ENCODE data around the gene TKT. TPM values are rescaled to one million over a fixed set of nuclear protein-coding genes. Genes with fewer than 3 reads are reported as not detected.
A peak's percentile ranks its signal among the peaks of the same experiment; 100 is the strongest.

TKT gene
- total and polyA plus RNA-seq, 2 of the 4 experiments (the other 2 are of a cell fraction) = 280 to 349 TPM

DNA sequence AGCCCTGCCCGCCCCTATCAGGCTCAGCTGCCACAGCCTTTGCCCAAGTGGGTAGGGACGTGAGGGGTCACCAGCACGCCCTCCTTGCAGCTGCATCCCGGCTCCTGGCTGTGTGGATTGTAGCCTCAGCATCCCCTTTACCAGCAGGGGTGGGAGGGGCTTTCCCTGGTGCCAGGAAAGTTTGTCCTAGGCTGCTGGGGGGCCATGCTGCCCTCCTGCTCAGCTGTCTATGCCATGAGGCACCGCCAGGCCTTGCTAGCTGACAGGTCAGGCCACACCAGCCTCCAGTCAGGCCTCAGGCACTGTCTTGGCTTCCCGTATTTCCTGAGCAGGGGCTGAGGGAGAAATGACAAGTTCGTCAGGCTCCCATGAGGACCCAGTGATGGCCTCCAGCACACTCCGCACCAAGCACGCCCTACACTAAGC lies 32.3 kb downstream of the TKT start:
- H3K36me3 ChIP-seq (ENCODE audit: control insufficient read depth, insufficient read depth, low read length) = peaks cover 61% of the 10 kb centered on the region
- no peak overlapping the region for H2BK120ac ChIP-seq (ENCODE audit: low read depth, low read length)
- no peak overlapping the region for H2BK15ac ChIP-seq (ENCODE audit: low read depth, low read length)
- no peak overlapping the region for H4K91ac ChIP-seq (ENCODE audit: insufficient read depth, low read depth, low read length)
- ChIA-PET POLR2A (ENCODE audit: unreplicated experiment) (no interaction called here), CTCF (no interaction called here)
- no peak overlapping the region for H3K9ac ChIP-seq (ENCODE audit: low read depth, low read length)
- H3K9me3 ChIP-seq (ENCODE audit: control insufficient read depth, insufficient read depth, low read length) = no peaks in the 10 kb centered on the region
- H4K8ac ChIP-seq (ENCODE audit: low read depth in 2 of 2, low read length in 2 of 2) = no peak overlapping the region
- no peak overlapping the region for H3K56ac ChIP-seq (ENCODE audit: extremely low read depth, insufficient read depth, low read length)
- H2AK5ac ChIP-seq (ENCODE audit: low read depth, low read length) = no peak overlapping the region
- no peak overlapping the region for H3K4ac ChIP-seq (ENCODE audit: low read depth, low read length)
- H2BK5ac ChIP-seq (ENCODE audit: low read depth, low read length, poor library complexity, severe bottlenecking) = no peak overlapping the region
- no peak overlapping the region for H3K27ac ChIP-seq (ENCODE audit: insufficient read depth, low read length)
- no peak for TF ChIP-seq MAZ (IDR thresholded peaks at IDR 0.05; ENCODE audit: borderline replicate concordance, low read depth, low read length)
- TF ChIP-seq, protein P1, sequence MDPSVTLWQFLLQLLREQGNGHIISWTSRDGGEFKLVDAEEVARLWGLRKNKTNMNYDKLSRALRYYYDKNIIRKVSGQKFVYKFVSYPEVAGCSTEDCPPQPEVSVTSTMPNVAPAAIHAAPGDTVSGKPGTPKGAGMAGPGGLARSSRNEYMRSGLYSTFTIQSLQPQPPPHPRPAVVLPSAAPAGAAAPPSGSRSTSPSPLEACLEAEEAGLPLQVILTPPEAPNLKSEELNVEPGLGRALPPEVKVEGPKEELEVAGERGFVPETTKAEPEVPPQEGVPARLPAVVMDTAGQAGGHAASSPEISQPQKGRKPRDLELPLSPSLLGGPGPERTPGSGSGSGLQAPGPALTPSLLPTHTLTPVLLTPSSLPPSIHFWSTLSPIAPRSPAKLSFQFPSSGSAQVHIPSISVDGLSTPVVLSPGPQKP (IDR thresholded peaks at IDR 0.05; ENCODE audit: borderline replicate concordance, low read depth, low read length) = no peak
- TF ChIP-seq, protein P2, sequence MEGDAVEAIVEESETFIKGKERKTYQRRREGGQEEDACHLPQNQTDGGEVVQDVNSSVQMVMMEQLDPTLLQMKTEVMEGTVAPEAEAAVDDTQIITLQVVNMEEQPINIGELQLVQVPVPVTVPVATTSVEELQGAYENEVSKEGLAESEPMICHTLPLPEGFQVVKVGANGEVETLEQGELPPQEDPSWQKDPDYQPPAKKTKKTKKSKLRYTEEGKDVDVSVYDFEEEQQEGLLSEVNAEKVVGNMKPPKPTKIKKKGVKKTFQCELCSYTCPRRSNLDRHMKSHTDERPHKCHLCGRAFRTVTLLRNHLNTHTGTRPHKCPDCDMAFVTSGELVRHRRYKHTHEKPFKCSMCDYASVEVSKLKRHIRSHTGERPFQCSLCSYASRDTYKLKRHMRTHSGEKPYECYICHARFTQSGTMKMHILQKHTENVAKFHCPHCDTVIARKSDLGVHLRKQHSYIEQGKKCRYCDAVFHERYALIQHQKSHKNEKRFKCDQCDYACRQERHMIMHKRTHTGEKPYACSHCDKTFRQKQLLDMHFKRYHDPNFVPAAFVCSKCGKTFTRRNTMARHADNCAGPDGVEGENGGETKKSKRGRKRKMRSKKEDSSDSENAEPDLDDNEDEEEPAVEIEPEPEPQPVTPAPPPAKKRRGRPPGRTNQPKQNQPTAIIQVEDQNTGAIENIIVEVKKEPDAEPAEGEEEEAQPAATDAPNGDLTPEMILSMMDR (conservative IDR thresholded peaks at IDR 0.05; ENCODE audit: low read depth, low read length) = no peak
- no peak for TF ChIP-seq MAFK (IDR thresholded peaks at IDR 0.05; ENCODE audit: low read depth, low read length)
- no peak for TF ChIP-seq RCOR1 (IDR thresholded peaks at IDR 0.05; ENCODE audit: insufficient replicate concordance, low read length)
- TF ChIP-seq RAD21 (IDR thresholded peaks at IDR 0.05; ENCODE audit: low read length) = no peak
- no peak for TF ChIP-seq MXI1 (IDR thresholded peaks at IDR 0.05; ENCODE audit: borderline replicate concordance, low read depth, low read length)
- TF ChIP-seq POLR2A (IDR thresholded peaks at IDR 0.05; ENCODE audit: low read depth, low read length) = no peak
- no peak for TF ChIP-seq SMC3 (IDR thresholded peaks at IDR 0.05; ENCODE audit: low read depth, low read length)
- no peak for TF ChIP-seq CEBPB (IDR thresholded peaks at IDR 0.05; ENCODE audit: low read depth, low read length)
- TF ChIP-seq BHLHE40 (IDR thresholded peaks at IDR 0.05; ENCODE audit: low read depth, low read length) = no peak
- TF ChIP-seq CHD1 (IDR thresholded peaks at IDR 0.05; ENCODE audit: low read depth, low read length) = no peak
- TF ChIP-seq, protein P3, sequence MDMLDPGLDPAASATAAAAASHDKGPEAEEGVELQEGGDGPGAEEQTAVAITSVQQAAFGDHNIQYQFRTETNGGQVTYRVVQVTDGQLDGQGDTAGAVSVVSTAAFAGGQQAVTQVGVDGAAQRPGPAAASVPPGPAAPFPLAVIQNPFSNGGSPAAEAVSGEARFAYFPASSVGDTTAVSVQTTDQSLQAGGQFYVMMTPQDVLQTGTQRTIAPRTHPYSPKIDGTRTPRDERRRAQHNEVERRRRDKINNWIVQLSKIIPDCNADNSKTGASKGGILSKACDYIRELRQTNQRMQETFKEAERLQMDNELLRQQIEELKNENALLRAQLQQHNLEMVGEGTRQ (IDR thresholded peaks at IDR 0.05; ENCODE audit: low read depth, low read length) = no peak
- peak overlapping the region; percentile 41 for H2AFZ ChIP-seq (replicated peaks; ENCODE audit: low read length, poor library complexity)
- no peak overlapping the region for H4K5ac ChIP-seq (ENCODE audit: low read depth, low read length)
- DNase-seq (no peak), ATAC-seq (ENCODE audit: low read depth) (no peak)
- intact Hi-C loops (cut with micrococcal nuclease) = loop anchor here (5.0 kb wide), 1 partner anchor 74 kb away; no protein-coding TSS in a partner anchor
- peaks cover 3 to 12% of the 10 kb centered on the region in 2 experiments; a peak in 2 of 4 replicates for H3K79me1 ChIP-seq (ENCODE audit: low read depth in 1 of 2, low read length in 2 of 2)
- 0 out of 2 replicates have a peak, but pooled peaks cover 4% of the 10 kb centered on the region for H3K9me1 ChIP-seq (ENCODE audit: insufficient read depth, low read length)
- no peaks in the 10 kb centered on the region for H3K27me3 ChIP-seq (ENCODE audit: control insufficient read depth, insufficient read depth, low read length)
- no peak overlapping the region for H2AK9ac ChIP-seq (replicated peaks; ENCODE audit: low read depth, low read length, poor library complexity)
- no peak overlapping the region for H3K14ac ChIP-seq (replicated peaks; ENCODE audit: low read depth, low read length)
- in situ Hi-C loops (cut with MboI; ENCODE audit: low sequenced_read_pairs) = loop anchor here (25.0 kb wide), 1 partner anchor 489 kb away; no protein-coding TSS in a partner anchor
- H3K23ac ChIP-seq (ENCODE audit: low read depth, low read length) = no peak overlapping the region
- dilution Hi-C loops (cut with HindIII; ENCODE audit: low sequenced_read_pairs, unreplicated experiment) = no loop called here
- no peak overlapping the region for H3K4me3 ChIP-seq (ENCODE audit: insufficient read depth, low read depth, low read length)
- 80% methylated on average over 1 of the region's 9 CpGs; no CpG with 5 or more reads in 1 of the 2 experiments for WGBS, 2 experiments (ENCODE audit: extremely low coverage in 2 of 2, insufficient read length in 1 of 2)
- BruUV-seq (replicated peaks) = no TSS peak
- H4K20me1 ChIP-seq (ENCODE audit: insufficient read depth, low read length) = peaks cover 12% of the 10 kb centered on the region
- no peak overlapping the region for H3K4me2 ChIP-seq (ENCODE audit: low read depth, low read length)
- H3K4me1 ChIP-seq (ENCODE audit: control insufficient read depth, insufficient read depth, low read length) = no peaks in the 10 kb centered on the region
- no peak overlapping the region for H2BK20ac ChIP-seq (ENCODE audit: low read depth, low read length)
- H3K18ac ChIP-seq (ENCODE audit: low read depth, low read length) = no peak overlapping the region

Measured in IMR-90 (cell line).